DMS79 treated with DMSO at 0.1 percent for 48 hours (cell line): ENCODE results near the gene TTLL11.

Experiments used
- DNase-seq: peaks from one replicate; lab custom pipeline; 2025; lab: John Stamatoyannopoulos, UW

TTLL11 gene

DNA sequence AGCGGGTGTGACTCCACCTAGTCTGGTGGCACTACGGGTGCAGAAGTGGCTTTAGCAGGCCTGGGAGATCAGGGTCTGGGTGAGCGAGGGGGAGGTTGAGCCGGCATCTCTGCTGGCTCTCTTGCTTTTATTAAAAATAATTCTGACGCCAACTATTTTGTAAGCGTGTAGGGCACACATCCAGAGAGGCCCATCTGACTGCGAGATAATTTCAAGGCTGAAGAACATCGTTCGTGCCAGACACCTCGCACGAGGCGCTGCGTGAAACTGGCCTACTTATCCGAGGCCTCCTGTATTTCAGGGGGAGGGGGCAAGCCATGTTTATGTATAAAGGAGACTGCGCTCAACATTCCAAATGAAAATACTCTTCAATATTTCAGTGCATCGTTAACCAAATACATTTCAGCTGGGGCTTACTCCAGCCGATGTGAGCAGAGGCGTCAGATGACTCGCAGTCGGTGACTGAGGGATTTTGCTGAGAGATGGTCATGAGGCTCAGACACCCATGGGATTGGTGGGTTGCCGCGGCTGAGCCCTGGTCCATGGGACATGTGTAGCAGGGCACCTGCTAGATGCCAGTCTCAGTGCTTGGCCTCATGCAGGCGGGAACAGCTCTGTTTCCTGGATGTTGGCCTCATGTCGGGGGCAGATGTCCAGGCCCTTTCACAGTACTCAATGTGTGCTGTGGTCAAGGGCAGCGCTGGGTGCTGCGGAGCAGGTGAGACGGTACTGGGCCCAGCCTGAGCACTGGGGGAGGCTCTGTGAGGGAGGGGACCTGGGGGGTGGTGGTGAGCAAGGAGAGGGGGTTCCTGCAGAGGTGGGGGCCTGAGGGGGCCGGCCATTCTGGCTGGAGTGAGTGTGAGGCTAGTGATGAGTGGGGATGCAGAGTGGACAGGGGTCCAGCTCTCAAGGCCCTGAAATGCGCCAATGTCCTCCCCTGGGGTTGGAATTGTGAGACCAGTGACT lies 240.2 kb downstream of the TTLL11 start:
- DNase-seq, result no peak

GRCh38 chr9:121852241-121852640 lies 240.9 kb downstream of the TTLL11 start:
- no peak for DNase-seq

DNA sequence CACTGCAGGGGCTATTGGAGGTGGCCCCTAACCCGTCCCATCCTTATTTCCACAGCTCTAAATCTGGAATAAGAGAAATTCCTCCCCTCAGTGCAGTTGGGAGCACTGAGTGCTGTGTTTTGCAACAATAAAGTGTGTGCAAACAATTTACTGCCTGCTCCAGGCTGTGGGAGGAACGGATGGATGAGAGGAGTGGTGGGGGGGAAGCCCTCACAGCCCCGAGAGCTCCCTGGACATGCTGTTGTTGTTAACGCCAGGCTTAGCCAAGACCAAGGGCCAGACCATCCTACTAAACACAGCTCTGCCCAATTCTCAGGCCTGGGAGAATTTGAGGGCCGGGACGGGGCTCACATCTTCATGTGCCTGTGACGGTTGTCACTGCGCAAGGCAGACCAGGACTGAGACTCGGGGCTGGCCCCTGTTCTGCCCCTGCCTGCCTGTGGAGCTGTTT lies 241.4 kb downstream of the TTLL11 start:
- no peak for DNase-seq

DNA sequence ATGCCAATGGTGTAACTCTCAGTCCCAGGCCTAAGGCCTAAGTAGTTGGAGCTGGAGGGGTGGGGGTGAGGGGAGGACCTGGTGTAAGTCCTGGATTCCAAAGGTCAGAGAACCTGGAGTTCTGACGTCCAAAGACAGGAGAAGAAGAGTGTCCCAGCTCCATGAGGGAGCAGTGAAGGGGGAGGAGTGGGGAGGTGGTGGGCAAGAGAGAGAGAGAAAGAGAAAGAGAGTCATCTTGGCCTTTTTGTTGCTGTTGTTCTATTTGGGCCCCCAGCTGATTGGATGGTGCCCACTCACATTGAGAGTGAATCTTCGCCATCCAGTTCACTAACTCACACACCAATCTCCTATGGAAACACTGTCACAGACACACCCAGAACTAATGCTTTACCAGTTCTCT lies 242.7 kb downstream of the TTLL11 start:
- no peak for DNase-seq

DNA sequence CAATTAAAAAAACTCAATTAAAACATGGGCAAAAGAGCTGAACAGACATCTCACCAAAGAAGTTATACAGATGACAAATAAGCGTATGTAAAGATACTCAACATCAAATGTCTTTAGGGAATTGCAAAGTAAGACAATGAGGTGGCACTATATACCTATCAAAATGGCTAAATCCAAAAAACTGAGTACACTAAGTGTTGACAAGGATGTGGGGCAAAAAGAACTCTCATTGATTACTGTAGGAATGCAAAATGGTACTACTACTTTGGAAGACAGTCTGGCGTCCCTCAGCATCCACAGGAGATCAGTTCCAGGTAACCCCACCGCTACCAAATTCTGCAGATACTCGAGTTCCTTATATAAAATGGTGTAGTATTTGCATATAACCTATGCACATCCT lies 243.6 kb downstream of the TTLL11 start:
- no peak for DNase-seq

DNA sequence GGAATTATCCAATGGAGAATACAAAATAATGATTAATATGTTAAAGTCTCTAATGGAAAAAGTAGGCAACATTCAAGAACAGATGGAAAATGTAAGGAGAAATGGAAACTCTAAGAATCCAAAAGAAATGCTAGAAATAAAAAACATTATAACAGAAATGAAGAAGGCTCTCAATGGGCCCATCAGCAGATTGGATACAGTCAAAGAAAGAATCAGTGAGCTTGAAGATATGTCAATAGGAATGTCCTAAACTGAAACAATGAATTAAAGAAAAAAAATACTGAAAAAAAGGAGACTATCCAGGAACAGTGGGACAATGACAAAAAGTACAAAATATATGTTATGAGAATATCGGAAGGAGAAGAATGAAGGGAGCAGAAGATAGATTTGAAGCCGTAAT lies 248.5 kb downstream of the TTLL11 start:
- no peak for DNase-seq

GRCh38 chr9:121844098-121844497 lies 249.0 kb downstream of the TTLL11 start:
- no peak for DNase-seq

- DNase-seq, result no peak
Observed at GRCh38 chr9:121842612-121842978, 250.5 kb downstream of the TTLL11 start.

DNA sequence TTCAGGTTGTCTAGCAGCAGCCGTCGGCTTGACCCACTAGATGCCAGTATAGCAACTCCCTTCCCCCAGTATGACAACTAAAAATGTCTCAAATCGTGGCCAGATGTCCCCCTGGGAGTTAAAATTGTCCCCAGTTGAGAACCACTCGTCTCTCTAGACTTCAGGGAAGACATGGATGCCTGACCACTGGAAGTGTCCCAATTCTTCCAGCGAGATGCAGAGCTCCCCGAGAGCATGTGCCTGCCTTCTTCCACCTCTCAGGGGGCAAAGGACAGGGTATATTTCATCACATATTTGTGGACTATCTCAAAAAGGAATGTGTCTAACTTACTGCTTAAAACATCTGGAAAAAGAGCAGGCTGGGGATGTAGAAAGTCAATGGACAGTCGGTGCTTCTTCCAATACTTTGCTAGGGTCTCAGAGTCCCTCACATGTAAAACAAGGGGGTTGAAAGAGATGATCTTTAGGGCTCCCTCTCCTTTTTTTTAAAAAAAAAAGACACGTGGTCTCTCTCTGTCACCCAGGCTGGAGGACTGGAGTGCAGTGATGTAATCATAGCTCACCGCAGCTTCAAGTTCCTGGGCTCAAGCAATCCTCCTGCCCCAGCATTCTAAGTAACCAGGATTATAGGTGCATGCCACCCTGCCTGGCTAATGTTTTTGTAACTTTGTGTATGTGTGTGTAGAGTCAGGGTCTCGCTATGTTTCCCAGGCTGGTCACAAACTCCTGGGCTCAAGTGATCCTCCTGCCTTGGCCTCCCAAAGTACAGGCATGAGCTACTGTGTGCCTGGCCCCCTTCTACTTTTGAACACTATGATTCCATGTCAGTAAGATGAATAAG lies 251.1 kb downstream of the TTLL11 start:
- DNase-seq, result no peak

DNA sequence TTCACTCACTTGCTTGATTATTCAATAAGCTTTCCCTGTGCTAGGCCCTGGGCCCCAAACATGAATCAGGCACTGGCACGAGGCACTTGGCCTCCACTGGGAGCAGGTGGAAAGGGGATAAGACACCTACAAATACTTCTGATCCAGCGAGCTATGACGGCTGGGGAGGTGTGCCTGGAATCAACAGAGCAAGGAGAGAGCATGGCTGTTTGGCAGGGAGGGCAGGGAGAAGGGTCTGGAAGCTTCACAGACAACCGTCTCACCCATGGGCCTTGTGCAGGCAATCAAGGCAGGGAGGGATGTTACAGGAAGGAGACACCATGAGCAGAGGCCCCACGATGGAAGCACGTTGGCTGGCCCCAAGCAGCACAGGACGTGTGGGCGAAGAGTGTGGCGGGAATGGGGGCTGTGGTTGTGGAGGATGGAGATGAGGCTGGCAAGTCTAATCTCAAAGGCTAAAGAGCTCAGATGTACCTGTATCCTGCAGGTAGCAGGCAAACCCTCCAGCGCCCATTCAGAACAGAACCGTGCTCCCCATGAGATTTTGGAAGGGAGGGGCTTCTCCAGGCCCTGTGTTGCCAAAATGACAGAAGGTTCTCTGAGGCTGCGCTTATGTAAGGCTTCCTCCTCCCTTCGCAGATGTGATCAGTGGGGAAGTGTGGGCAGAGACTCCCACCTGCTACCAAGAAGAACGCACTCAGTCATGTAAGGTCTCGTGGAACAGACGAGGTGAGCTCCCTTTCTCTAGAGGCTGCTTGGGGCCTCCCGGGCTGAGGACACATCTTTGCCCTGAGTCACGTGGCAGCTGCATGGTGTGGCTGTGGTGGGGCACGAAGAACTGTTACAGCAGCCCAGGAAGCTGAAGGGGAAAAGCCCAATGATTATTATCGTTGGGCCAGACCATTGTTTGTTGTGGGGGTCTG lies 252.0 kb downstream of the TTLL11 start:
- DNase-seq, result no peak

GRCh38 chr9:121839726-121840500 lies 253.2 kb downstream of the TTLL11 start:
- DNase-seq, result no peak

GRCh38 chr9:121838746-121839669 lies 254.1 kb downstream of the TTLL11 start:
- no peak for DNase-seq

- DNase-seq, result no peak
Observed at GRCh38 chr9:121837113-121837961, 255.8 kb downstream of the TTLL11 start.

GRCh38 chr9:121836366-121836885 lies 256.7 kb downstream of the TTLL11 start:
- DNase-seq, result no peak

GRCh38 chr9:121835587-121836365 lies 257.3 kb downstream of the TTLL11 start:
- DNase-seq, result no peak

DNA sequence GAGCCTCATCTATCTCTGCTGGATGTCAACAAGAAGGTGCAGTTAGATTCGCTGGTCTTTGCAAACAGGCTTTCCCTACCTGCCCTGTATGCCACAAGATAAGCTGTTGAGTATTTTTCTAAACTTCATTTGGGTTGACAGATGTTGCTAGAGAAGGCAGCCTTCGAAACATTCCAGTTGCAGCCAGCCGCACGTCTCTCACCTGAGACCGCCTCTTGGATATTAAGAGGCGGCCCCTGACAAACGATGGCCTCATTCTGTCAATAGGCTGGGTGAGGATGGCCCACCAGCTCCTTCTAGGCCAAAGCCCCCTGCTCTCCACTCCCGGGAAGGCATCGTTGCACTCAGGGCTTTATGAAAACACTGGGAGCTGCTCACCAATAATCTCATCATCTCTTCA lies 260.0 kb downstream of the TTLL11 start:
- no peak for DNase-seq

GRCh38 chr9:121831869-121832268 lies 261.2 kb downstream of the TTLL11 start:
- DNase-seq, result no peak
